ENCODE results near the gene ST3GAL4.
"Not testable (repeated sequence)": the region's sequence is repeated elsewhere in the genome, so short reads cannot be mapped to it uniquely, and the experiment has no call there.

ST3GAL4 gene

DNA sequence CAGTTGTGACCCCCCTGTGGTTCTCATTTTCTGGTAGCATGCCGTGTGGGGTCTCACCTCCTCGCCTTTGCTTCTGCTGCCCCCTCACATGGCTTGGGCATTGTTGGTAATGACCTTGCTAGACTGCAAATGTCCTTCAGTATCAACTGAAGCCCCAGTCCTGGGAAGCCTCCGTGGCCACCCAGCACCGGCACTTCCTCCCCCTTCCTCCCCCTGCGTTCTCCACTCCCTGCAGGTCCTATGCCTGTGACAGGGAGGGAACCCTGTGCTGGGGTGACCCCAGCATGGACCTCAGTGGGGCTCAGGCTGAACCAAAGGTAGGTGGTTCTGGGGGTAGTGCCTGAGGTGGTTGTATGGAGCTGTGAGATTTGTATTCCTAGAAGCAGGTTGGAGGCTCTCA is 5.9 kb downstream of the ST3GAL4 start:
- Mint-ChIP-seq H3K9me3 (ENCODE audit: low read depth) (no peaks in the 10 kb centered on the region), H3K27me3 (no peaks in the 10 kb centered on the region), H3K36me3 (no peaks in the 10 kb centered on the region), H3K4me3 (no peak overlapping the region), H3K4me1 (ENCODE audit: low read depth) (peaks cover 4% of the 10 kb centered on the region), H3K27ac (no peak overlapping the region)

DNA sequence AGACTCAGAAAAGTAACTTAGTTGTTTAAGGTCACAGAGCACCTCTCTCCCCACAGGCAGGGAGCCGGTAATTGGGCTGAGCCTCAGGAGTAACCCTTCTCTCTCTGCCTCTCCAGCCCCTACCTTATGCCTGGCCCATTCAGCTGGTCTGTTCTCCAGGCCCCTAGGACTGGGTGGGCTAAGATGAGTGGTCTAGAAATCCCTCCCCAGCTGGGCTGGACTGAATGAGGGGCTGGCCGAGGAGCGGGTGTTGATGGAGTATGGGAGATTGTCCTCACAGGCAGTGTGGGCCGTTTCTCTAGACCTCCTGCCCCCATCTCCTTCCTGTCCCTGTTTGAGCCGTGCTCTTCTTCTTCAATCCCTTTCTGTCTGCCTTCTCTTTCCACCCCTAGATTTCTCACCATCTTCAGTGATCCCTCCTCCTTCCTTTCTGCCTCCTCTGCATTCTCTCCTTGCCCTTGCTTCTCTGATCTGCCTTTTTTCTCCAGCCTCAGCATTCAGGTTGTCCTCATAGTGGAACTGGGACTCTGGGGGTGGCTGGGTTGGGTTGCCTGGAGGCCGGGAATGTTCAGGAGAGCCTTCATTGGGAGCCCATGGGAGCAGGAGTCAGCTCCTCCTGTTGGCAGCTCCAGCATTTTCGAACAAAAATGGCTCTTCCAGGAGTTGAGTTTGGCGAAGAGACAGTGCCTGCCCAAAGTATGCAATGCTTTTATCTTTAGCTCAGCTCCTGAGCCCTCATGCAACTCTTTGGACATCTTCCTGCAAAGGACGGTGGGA is 7.6 kb downstream of the ST3GAL4 start:
- H3K36me3 Mint-ChIP-seq = no peaks in the 10 kb centered on the region
- no peaks in the 10 kb centered on the region for H3K9me3 Mint-ChIP-seq (ENCODE audit: low read depth)
- no peaks in the 10 kb centered on the region for H3K4me1 Mint-ChIP-seq (ENCODE audit: low read depth)
- no peak overlapping the region for H3K4me3 Mint-ChIP-seq
- no peak overlapping the region for H3K27ac Mint-ChIP-seq
- H3K27me3 Mint-ChIP-seq = no peaks in the 10 kb centered on the region

DNA sequence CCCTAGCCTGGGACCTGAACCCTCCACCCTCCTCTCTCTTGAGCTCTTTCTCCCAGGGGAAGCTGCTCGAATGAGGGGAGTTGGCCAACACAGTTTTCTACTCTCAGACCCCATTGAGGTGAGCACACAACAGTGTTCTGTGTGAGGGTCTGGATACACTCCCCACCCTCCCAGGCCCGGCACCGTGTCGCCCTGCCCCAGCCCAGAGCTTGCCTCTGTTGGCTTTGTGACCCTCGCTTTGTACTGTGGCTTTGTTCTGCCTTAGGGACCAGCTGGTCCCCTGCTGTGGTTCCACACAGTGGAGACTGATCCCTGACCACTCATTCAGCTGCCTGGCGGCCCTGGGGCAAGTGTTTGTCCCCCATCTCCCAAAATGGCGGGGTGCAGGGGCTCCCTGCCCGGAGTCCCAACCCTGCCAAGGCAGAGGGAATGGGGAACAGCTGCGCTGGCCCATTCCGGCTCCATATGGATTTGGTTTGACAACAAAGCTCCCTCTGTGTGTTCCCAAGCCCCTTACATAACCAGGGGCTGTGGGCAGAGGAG is 8.3 kb downstream of the ST3GAL4 start:
- H3K4me3 Mint-ChIP-seq = no peak overlapping the region
- no peaks in the 10 kb centered on the region for H3K27me3 Mint-ChIP-seq
- H3K9me3 Mint-ChIP-seq (ENCODE audit: low read depth) = no peaks in the 10 kb centered on the region
- no peaks in the 10 kb centered on the region for H3K36me3 Mint-ChIP-seq
- H3K4me1 Mint-ChIP-seq (ENCODE audit: low read depth) = no peaks in the 10 kb centered on the region
- no peak overlapping the region for H3K27ac Mint-ChIP-seq

DNA sequence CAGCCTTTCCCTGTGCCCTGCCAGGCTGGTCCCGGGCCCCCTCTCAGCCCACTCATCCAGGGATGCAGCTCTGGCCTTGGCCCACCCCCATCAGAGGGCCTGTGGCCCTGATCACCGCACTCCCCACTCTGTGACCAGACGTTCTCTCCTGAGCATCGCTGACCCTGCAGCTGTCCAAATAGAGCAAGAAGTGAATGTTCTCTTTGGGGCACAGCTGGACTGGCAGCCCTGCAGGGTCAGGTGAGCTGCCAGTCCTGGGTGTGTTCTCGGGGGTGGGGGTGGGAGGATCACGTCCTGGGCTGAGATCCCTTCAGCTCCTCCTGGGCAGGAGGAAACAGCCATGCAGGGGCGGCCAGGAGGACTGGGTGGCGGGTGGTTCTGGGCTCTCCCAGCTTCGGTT is 9.2 kb downstream of the ST3GAL4 start:
- H3K4me1 Mint-ChIP-seq (ENCODE audit: low read depth); H3K27me3 Mint-ChIP-seq; H3K36me3 Mint-ChIP-seq; H3K4me3 Mint-ChIP-seq; H3K27ac Mint-ChIP-seq; H3K9me3 Mint-ChIP-seq (ENCODE audit: low read depth): not testable (repeated sequence)

DNA sequence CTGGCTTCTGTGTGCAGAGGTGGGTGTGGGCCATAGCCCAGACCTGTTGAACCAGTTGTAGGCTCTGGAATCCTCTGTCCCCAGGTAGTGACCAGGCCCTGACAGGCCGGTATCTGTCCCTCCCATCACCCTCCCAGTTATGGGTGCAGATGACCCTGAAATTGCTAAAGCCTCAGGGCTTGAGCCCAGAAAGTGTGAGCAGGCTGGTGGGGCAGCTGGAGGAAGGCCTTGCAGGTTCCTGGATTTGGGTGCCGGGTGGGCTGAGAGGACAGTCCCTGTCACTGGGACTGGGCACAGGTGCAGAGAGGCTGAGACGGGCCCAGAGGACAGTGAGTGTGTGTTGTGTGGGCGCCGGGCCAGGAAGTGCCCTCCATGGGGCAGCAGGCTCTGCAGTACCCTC is 10.0 kb downstream of the ST3GAL4 start:
- H3K27ac Mint-ChIP-seq; H3K36me3 Mint-ChIP-seq; H3K9me3 Mint-ChIP-seq (ENCODE audit: low read depth); H3K27me3 Mint-ChIP-seq; H3K4me1 Mint-ChIP-seq (ENCODE audit: low read depth); H3K4me3 Mint-ChIP-seq: not testable (repeated sequence)

DNA sequence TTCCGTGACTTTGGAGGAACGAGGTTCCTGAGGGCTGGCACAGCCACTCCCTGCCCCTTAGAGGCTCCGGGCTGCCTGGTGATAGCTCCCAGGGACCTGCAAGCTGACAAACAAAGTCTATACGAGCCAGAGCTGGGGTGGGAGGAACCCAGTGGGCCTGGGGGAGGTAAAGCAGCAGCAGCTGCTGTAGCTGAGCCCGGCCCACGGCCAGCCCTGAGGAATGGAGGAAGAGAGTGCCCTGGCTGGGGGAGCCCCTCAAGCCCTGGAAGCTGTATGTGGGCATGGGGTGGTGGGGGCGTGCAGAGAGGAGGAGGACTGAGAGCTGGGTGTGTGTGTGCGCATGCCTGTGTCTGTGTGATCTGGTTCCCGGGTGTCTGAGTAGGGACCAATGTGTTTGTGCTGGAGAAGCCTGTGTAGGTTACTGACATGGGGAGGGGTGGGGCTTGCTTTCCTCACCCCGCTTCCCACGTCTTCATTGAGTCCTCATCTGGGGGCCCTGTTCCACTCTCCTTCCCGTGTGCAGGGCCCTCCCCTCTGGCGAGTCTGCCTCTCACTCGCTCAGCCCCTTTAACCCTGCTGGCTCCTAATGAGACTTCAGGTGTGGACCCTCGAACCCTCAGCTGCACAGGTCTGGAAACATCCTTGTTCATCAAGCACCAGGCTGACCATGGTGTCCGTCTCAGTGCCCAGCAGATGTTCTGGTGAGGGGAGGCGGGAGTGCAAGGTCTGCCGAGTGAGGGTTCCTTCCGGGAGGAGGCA is 10.8 kb downstream of the ST3GAL4 start:
- no peaks in the 10 kb centered on the region for H3K4me1 Mint-ChIP-seq (ENCODE audit: low read depth)
- no peak overlapping the region for H3K4me3 Mint-ChIP-seq
- no peak overlapping the region for H3K27ac Mint-ChIP-seq
- no peaks in the 10 kb centered on the region for H3K27me3 Mint-ChIP-seq
- H3K9me3 Mint-ChIP-seq (ENCODE audit: low read depth) = no peaks in the 10 kb centered on the region
- no peaks in the 10 kb centered on the region for H3K36me3 Mint-ChIP-seq

DNA sequence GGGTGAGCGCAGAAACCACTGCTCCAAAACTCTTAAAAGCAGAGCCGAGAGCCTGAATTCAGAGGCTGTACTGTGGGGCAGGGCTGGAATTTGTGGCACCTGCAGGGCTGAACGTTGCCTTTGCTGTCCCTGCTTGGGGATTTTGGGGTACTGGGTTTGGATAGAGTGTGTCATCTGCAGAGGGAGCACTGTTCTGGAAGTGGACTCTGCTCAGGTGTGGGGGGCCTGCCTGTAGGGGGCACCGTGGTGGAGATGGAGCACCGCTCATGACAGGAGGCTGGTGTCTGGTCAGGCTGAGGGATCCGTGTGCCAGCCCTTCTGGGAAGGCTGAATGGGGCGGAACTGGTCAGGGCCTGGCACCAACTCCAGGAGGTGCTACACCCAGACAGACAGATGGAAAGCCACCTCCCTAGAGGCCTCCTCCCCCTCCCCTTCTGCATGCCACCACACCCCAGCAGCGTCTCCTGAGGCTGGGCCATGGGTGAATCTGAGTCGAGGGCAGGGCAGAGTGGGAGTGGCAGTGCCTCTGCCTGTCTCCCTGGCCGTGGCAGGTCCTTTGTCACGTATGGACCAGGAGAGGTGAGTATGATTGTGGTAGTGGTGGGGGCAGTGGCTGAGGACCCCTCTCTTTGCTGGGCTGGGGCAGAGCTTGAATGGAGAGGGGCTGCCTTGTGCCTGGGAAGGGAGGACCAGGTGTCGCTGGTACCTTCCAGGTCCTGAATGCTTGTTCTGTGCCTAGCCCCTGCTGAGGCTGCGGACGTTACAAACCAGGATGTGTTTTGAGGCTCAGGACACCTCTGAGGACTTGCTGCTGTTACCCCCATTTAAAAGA is 11.6 kb downstream of the ST3GAL4 start:
- H3K27me3 Mint-ChIP-seq; H3K4me3 Mint-ChIP-seq; H3K36me3 Mint-ChIP-seq; H3K9me3 Mint-ChIP-seq (ENCODE audit: low read depth); H3K4me1 Mint-ChIP-seq (ENCODE audit: low read depth); H3K27ac Mint-ChIP-seq: not testable (repeated sequence)

DNA sequence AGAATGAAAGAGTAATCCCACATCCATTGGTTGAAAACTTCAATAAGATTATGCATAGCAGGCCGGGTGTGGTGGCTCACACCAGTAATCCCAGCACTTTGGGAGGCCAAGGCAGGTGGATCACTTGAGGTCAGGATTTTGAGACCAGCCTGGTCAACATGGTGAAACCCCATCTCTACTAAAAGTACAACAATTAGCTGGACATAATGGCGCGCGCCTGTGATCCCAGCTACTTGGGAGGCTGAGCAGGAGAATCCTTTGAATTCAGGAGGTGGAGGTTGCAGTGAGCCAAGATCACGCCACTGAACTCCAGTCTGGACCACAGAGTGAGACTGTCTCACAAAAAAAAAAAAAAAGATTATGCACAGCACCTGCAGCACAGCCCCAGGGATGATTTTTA is 12.3 kb downstream of the ST3GAL4 start:
- H3K27ac Mint-ChIP-seq; H3K9me3 Mint-ChIP-seq (ENCODE audit: low read depth): not testable (repeated sequence)

DNA sequence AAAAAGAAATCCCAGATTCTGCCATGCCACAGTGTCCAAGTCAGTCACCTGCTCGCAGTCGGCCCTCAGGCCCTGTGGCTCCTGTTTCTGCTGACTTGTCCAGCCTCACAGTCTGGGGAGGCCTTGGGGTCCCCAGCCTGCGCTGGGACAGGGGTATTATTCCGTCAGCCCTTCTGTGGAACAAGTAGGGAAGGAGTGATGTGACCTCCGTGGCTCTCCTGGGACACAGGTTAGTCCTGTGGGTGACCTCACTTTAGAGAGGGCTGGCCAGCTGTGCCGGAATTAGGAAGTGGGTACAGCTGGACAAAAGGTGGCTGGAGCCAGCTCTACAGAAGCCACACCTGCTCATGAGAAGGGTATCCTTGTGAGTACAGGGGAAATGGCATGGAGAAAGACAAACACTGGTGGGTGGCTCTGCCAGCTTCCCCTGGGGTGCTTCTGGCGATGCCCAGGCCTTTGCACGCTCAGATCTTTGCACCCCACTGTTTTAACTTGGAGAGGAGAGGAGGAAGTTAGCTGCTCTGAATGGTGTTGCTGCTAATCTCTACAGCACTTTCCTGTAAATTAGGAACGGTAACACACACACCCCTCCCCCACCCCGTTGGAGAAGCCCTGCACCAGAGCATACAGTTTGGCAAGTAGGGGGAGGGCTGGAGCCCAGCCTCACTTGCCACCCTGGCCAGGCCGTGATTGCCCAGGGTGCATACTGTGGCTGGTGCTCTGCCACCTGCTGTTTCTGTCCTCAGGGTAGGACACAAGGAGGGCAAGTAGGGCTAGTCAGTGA is 13.0 kb downstream of the ST3GAL4 start:
- not testable (repeated sequence) for H3K36me3 Mint-ChIP-seq; H3K9me3 Mint-ChIP-seq (ENCODE audit: low read depth); H3K4me3 Mint-ChIP-seq; H3K4me1 Mint-ChIP-seq (ENCODE audit: low read depth); H3K27ac Mint-ChIP-seq; H3K27me3 Mint-ChIP-seq

More for the DNA sequence above, 12.3 kb downstream of the ST3GAL4 start:
- not testable (repeated sequence) for H3K36me3 Mint-ChIP-seq; H3K27me3 Mint-ChIP-seq; H3K4me1 Mint-ChIP-seq (ENCODE audit: low read depth); H3K4me3 Mint-ChIP-seq

DNA sequence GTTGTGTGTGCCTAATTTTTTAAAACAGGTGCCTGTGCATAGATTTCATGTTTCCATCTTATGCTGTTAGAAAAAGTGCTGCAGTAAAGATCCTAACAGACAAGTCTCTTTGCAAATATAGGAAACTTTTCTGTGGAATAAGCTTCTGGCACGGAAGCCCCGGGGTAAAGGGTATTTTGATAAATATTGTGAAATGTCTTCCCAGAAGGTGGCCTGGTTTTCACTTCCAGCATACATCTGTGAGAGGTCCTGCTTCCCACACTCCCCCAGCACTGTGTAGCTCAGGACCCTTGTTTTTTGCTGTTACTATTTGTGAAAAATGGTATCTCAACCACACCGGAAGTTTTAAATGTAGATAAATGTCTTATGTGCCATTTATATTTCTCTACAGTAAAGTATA is 14.5 kb downstream of the ST3GAL4 start:
- Mint-ChIP-seq H3K27ac (no peak overlapping the region), H3K9me3 (ENCODE audit: low read depth) (no peaks in the 10 kb centered on the region), H3K27me3 (no peaks in the 10 kb centered on the region), H3K4me3 (no peak overlapping the region), H3K4me1 (ENCODE audit: low read depth) (no peaks in the 10 kb centered on the region), H3K36me3 (no peaks in the 10 kb centered on the region)

DNA sequence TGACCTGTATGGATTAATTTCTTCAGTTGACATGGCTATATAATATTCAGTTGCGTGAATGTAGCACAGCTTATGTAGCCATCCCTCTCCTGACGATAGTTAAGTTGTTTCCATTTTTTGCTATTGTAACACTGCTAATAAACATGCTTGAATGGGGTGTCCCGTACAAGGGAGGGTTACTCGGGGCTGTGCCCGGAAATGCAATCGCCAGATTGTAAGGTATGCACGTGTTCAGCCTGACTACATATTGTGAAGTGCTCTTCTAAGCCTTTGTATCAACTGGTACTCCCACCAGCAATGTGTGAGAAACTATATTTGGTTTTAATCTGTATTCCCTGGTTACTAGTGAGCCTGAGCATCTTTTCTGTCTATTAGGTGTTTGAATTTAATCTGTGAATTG is 16.1 kb downstream of the ST3GAL4 start:
- no peaks in the 10 kb centered on the region for H3K36me3 Mint-ChIP-seq
- H3K27ac Mint-ChIP-seq = no peak overlapping the region
- no peaks in the 10 kb centered on the region for H3K4me1 Mint-ChIP-seq (ENCODE audit: low read depth)
- H3K9me3 Mint-ChIP-seq (ENCODE audit: low read depth) = no peaks in the 10 kb centered on the region
- no peaks in the 10 kb centered on the region for H3K27me3 Mint-ChIP-seq
- H3K4me3 Mint-ChIP-seq = no peak overlapping the region

DNA sequence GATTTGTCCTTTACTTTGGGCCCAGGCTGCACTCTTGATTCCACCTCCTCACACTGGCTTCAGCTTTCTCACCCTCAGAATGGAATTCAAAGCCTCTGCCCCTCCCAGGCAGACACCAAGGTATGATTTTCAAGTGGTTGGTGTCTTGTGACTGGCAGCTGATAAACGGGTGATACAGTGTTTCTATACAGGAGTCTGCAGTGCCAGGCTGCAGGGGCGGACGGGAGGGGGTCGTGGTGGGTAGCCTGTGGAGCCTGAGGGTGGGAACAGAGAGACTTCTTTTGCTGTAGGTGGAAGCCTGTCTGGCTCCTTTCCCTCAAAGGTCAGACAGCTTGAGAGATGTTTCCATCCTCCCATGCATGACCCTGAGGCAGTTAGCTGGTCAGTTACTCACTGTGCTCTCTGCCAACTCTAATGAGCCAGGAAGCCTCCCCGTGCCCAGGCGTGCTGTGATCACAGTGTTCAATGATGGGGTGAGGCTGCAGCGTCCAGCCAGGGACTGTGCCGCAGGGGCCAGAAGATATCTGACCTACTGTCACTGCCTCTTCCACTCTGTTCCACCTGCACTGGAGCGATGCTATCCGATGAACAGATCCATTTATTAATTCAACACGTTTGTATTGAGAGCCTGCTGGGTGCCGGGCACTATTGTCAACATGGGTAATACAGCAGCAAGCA is 18.0 kb downstream of the ST3GAL4 start:
- H3K9me3 Mint-ChIP-seq (ENCODE audit: low read depth); H3K36me3 Mint-ChIP-seq; H3K27me3 Mint-ChIP-seq; H3K27ac Mint-ChIP-seq; H3K4me1 Mint-ChIP-seq (ENCODE audit: low read depth); H3K4me3 Mint-ChIP-seq: not testable (repeated sequence)

DNA sequence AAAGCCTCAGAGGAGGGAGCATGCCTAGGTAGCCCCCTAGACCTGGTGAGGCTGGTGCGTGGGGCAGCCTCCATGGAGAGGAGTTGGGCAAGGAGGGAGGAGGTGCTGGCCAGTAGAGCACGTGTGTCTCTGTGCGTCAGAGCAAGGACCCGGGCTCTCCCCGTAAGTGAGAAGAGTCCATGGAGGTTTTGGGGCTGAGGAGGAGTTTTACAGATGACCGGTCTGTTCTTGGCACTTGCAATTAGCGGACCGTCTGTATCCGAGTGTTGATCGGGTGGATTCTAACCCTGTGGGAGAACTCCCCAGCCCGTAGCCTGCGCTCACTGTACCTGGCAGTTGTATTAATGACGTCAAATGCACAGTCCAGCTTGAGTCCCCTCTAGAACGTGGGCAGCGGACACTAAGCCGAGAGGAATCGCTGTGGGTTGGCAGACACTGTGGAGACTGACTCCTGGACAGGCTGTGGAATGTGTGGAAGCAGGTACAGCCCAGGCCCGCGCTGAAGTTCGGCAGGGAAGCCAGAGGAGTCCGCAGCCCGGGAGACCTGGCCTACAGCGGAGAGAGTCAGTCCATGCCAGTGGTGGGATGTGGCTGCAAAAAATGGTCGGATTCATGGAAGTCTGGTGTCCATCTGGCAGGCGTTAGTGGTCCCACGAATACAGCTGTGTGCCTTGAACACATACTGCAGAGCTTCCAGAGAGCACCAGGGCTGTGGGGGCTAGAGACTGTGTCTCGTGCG is 19.2 kb downstream of the ST3GAL4 start:
- H3K27ac Mint-ChIP-seq; H3K36me3 Mint-ChIP-seq; H3K9me3 Mint-ChIP-seq (ENCODE audit: low read depth); H3K4me1 Mint-ChIP-seq (ENCODE audit: low read depth); H3K4me3 Mint-ChIP-seq; H3K27me3 Mint-ChIP-seq: not testable (repeated sequence)

DNA sequence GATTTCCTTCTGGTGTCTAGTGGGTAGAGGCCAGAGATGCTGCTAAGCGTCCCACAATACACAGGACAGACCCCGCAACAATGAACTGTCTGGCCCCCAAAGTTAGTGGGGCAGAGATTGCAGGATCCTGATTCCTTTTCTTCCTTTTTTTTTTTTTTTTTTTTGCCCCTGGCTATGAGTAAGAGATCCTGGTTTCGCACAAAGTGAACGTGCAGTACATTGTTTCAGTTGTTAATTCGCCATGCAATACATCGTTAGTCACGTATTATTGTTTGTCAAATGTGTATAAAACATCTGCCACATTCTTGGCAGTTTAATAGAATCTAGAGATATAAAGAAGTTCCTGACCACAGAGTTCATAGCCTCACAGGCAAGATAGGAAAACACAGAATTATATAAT is 20.2 kb downstream of the ST3GAL4 start:
- Mint-ChIP-seq H3K9me3 (ENCODE audit: low read depth) (no peaks in the 10 kb centered on the region), H3K4me3 (no peak overlapping the region), H3K36me3 (no peaks in the 10 kb centered on the region), H3K27ac (no peak overlapping the region), H3K4me1 (ENCODE audit: low read depth) (no peaks in the 10 kb centered on the region), H3K27me3 (no peaks in the 10 kb centered on the region)

Data from activated naive CD8-positive, alpha-beta T cell (primary cell).